ENCODE data around the gene PLOD3.

PLOD3 gene

GRCh38 chr7:101244375-101245146, 27.2 kb upstream of the PLOD3 start, which contains the start of gene FIS1:
Gene FIS1 (minus strand): TSS chr7:101245081. CDS start chr7:101245004, 77 bp downstream.
- peak; percentile 96 for TF ChIP-seq CTCF (IDR thresholded peaks at IDR 0.05; ENCODE audit: insufficient read depth, low read length, poor library complexity, severe bottlenecking)
- no peak for TF ChIP-seq EZH2phosphoT487 (conservative IDR thresholded peaks at IDR 0.05; ENCODE audit: low read length)
- Histone ChIP-seq H3K27ac (ENCODE audit: low read depth, low read length) (peak within 1 kb of the TSS; percentile 50), H3K9ac (ENCODE audit: low read length) (peak within 1 kb of the TSS; percentile 83), H3K9me2 (replicated peaks; ENCODE audit: insufficient read depth, low read length) (no peaks in the 10 kb centered on the region), H3K4me3 (ENCODE audit: insufficient read depth, low read length, poor library complexity, severe bottlenecking) (peak within 1 kb of the TSS; percentile 93), H4K20me1 (ENCODE audit: low read depth, low read length) (no peaks in the 10 kb centered on the region; the same call in 1 of the 2 replicates), H3K4me2 (ENCODE audit: low read depth, low read length, poor library complexity, severe bottlenecking) (peak within 1 kb of the TSS; percentile 85), H3K79me2 (ENCODE audit: insufficient read depth, low read length) (peaks cover 56% of the 10 kb centered on the region), H3K36me3 (ENCODE audit: low read length) (0 out of 2 replicates have a peak, but pooled peaks cover 4% of the 10 kb centered on the region), H2AFZ (ENCODE audit: low read depth, low read length, severe bottlenecking) (peak within 1 kb of the TSS; percentile 58), H3K27me3 (ENCODE audit: low read length) (no peaks in the 10 kb centered on the region), H3K9me3 (ENCODE audit: insufficient read depth, low read length) (no peaks in the 10 kb centered on the region), H3F3A (ENCODE audit: insufficient read depth) (peaks cover 7% of the 10 kb centered on the region)

- TF ChIP-seq CTCF (IDR thresholded peaks at IDR 0.05; ENCODE audit: insufficient read depth, low read length, poor library complexity, severe bottlenecking), result no peak
- no peak for TF ChIP-seq EZH2phosphoT487 (conservative IDR thresholded peaks at IDR 0.05; ENCODE audit: low read length)
- 0 out of 2 replicates have a peak, but pooled peaks cover 4% of the 10 kb centered on the region for H3K36me3 ChIP-seq (ENCODE audit: low read length)
- H4K20me1 ChIP-seq (ENCODE audit: low read depth, low read length), result no peaks in the 10 kb centered on the region; the same call in 1 of the 2 replicates
- H3K9me2 ChIP-seq (replicated peaks; ENCODE audit: insufficient read depth, low read length), result no peaks in the 10 kb centered on the region
- peak overlapping the region; percentile 85 for H3K4me2 ChIP-seq (ENCODE audit: low read depth, low read length, poor library complexity, severe bottlenecking)
- peak overlapping the region; percentile 58 for H2AFZ ChIP-seq (ENCODE audit: low read depth, low read length, severe bottlenecking)
- peaks cover 7% of the 10 kb centered on the region for H3F3A ChIP-seq (ENCODE audit: insufficient read depth)
- no peaks in the 10 kb centered on the region for H3K9me3 ChIP-seq (ENCODE audit: insufficient read depth, low read length)
- no peak overlapping the region for H3K27ac ChIP-seq (ENCODE audit: low read depth, low read length)
- peak overlapping the region; percentile 93 for H3K4me3 ChIP-seq (ENCODE audit: insufficient read depth, low read length, poor library complexity, severe bottlenecking)
- H3K9ac ChIP-seq (ENCODE audit: low read length), result peak overlapping the region; percentile 83
- no peaks in the 10 kb centered on the region for H3K27me3 ChIP-seq (ENCODE audit: low read length)
- H3K79me2 ChIP-seq (ENCODE audit: insufficient read depth, low read length), result peaks cover 49% of the 10 kb centered on the region
Measured at GRCh38 chr7:101243646-101244374, 26.4 kb upstream of the PLOD3 start.

- no peaks in the 10 kb centered on the region for H3K27me3 ChIP-seq (ENCODE audit: low read length)
- H4K20me1 ChIP-seq (ENCODE audit: low read depth, low read length), result no peaks in the 10 kb centered on the region; the same call in 1 of the 2 replicates
- H3K9me2 ChIP-seq (replicated peaks; ENCODE audit: insufficient read depth, low read length), result no peaks in the 10 kb centered on the region
- peaks cover 7% of the 10 kb centered on the region for H3F3A ChIP-seq (ENCODE audit: insufficient read depth)
- TF ChIP-seq EZH2phosphoT487 (conservative IDR thresholded peaks at IDR 0.05; ENCODE audit: low read length), result no peak
- no peak for TF ChIP-seq CTCF (IDR thresholded peaks at IDR 0.05; ENCODE audit: insufficient read depth, low read length, poor library complexity, severe bottlenecking)
- no peak overlapping the region for H3K27ac ChIP-seq (ENCODE audit: low read depth, low read length)
- no peaks in the 10 kb centered on the region for H3K9me3 ChIP-seq (ENCODE audit: insufficient read depth, low read length)
- peaks cover 41% of the 10 kb centered on the region for H3K79me2 ChIP-seq (ENCODE audit: insufficient read depth, low read length)
- H3K36me3 ChIP-seq (ENCODE audit: low read length), result 0 out of 2 replicates have a peak, but pooled peaks cover 4% of the 10 kb centered on the region
- no peak overlapping the region for H3K4me3 ChIP-seq (ENCODE audit: insufficient read depth, low read length, poor library complexity, severe bottlenecking)
- H2AFZ ChIP-seq (ENCODE audit: low read depth, low read length, severe bottlenecking), result no peak overlapping the region
- H3K4me2 ChIP-seq (ENCODE audit: low read depth, low read length, poor library complexity, severe bottlenecking), result no peak overlapping the region
- H3K9ac ChIP-seq (ENCODE audit: low read length), result no peak overlapping the region
Measured at GRCh38 chr7:101241443-101242349, 24.3 kb upstream of the PLOD3 start.

Measured in SU-DHL-6 (cell line).